K562 (cell line): ENCODE measurements around the gene YOD1. TPM values are rescaled to one million over a fixed set of nuclear protein-coding genes. Genes with fewer than 3 reads are reported as not detected.

Experiments
- ATAC-seq: fragments of 200-7000 bp; cut with Tn5 transposase; 3 replicates; pipeline ENCODE4 v1.9.1; 2020; ENCODE audit warnings: moderate library complexity
- BruUV-seq: library from RNA; stranded (reverse); fragments of 400-500 nt; replicated peaks from 2 replicates; lab custom pipeline; 2021; lab: Mats Ljungman, UMichigan
- CTCF ChIA-PET: fragments of 300-600 bp; formaldehyde crosslinking; extraction: SDS; loops from one replicate; lab custom pipeline; 2021; ENCODE audit warnings: low intra/inter-chr PET ratio; lab: Yijun Ruan, JAX
- POLR2A ChIA-PET: fragments of 300-600, 350-650 bp; sonication (Branson Sonifier 250); formaldehyde crosslinking; extraction: SDS; loops from one replicate; lab custom pipeline; 2021; ENCODE audit warnings: antibody characterized with exemption, inconsistent platforms; lab: Yijun Ruan, JAX
- DNase-seq, 4 experiments: peaks; one replicate each; pipeline versions ENCODE4 v3.0.0 to v3.0.0-alpha.2; 2011 to 2018; ENCODE audit warnings: low spot score in 3 of 4, mixed read lengths in 3 of 4; ENCODE audit errors: extremely low read depth in 1 of 4
- FAIRE-seq: peaks from 2 replicates; lab custom pipeline; 2011; peaks lifted over from hg19 to GRCh38; lab: Jason Lieb, UNC
- H2AFZ ChIP-seq: 2 replicates; pipeline ENCODE4 v1.6.0; 2011; ENCODE audit warnings: low read depth, low read length, control low read depth, inconsistent platforms
- H3K27ac ChIP-seq: fragments of 200-600 bp; 3 replicates; pipeline ENCODE4 v1.8.0; 2011; ENCODE audit warnings: low read depth, mild to moderate bottlenecking, control low read depth, inconsistent platforms, low read length, moderate library complexity, mixed read lengths; ENCODE audit errors: extremely low read depth
- H3K27me3 ChIP-seq, 2 experiments: fragments of 300-600 bp in 1 of 2; 2 replicates in 1 of 2; 3 replicates in 1 of 2; pipeline versions ENCODE4 v1.6.0 to v1.8.0; 2011; ENCODE audit warnings: inconsistent platforms in 2 of 2, low read length in 2 of 2, mild to moderate bottlenecking in 1 of 2, mixed read lengths in 1 of 2, moderate library complexity in 1 of 2; ENCODE audit not compliant: control insufficient read depth in 2 of 2, insufficient read depth in 2 of 2
- H3K36me3 ChIP-seq: fragments of 300-600 bp; 3 replicates; pipeline ENCODE4 v1.8.0; 2011; ENCODE audit warnings: mild to moderate bottlenecking, low read length, inconsistent platforms; ENCODE audit not compliant: control insufficient read depth, insufficient read depth
- H3K4me1 ChIP-seq, 2 experiments: fragments of 200-600 bp in 1 of 2; replicated peaks in 1 of 2; 2 replicates in 1 of 2; 3 replicates in 1 of 2; pipeline versions ENCODE4 v1.5.1 to v1.8.0; 2011; ENCODE audit warnings: inconsistent platforms in 2 of 2, low read length in 2 of 2, mild to moderate bottlenecking in 1 of 2, mixed read lengths in 1 of 2, moderate library complexity in 1 of 2; ENCODE audit not compliant: control insufficient read depth in 2 of 2, insufficient read depth in 2 of 2
- H3K4me2 ChIP-seq: 2 replicates; pipeline ENCODE4 v1.6.1; 2011; ENCODE audit warnings: low read length, control low read depth, inconsistent platforms, mixed read lengths; ENCODE audit not compliant: insufficient read depth
- H3K4me3 ChIP-seq: fragments of 200-600 bp; sonication (generic), shearing (Covaris generic); 2 replicates; pipeline ENCODE4 v1.5.1; 2016; ENCODE audit warnings: control low read depth, inconsistent platforms
- H3K79me2 ChIP-seq: fragments of 200-600 bp; 3 replicates; pipeline ENCODE4 v1.8.0; 2011; ENCODE audit warnings: low read length, inconsistent platforms; ENCODE audit not compliant: control insufficient read depth, insufficient read depth
- H3K9ac ChIP-seq, 2 experiments: 2 replicates each; pipeline versions ENCODE4 v1.6.0 to v1.6.1; 2011; ENCODE audit warnings: low read depth in 2 of 2, low read length in 2 of 2, control low read depth in 1 of 2, inconsistent platforms in 1 of 2, mild to moderate bottlenecking in 1 of 2, mixed read lengths in 1 of 2; ENCODE audit not compliant: insufficient read depth in 1 of 2
- H3K9me1 ChIP-seq: one replicate; pipeline ENCODE4 v1.6.0; 2011; ENCODE audit warnings: inconsistent platforms, mild to moderate bottlenecking, low read length, moderate library complexity; ENCODE audit not compliant: control insufficient read depth, insufficient read depth
- H3K9me3 ChIP-seq: replicated peaks from 2 replicates; pipeline ENCODE4 v1.5.1; 2011; ENCODE audit warnings: low read depth, low read length, inconsistent platforms; ENCODE audit not compliant: control insufficient read depth, insufficient read depth
- H4K20me1 ChIP-seq: replicated peaks from 2 replicates; pipeline ENCODE4 v1.6.1; 2011; ENCODE audit warnings: low read length, inconsistent platforms, mixed read lengths; ENCODE audit not compliant: control insufficient read depth, insufficient read depth
- GABPA ChIP-seq: fragments of 200-800 bp; sonication (Bioruptor generic); conservative IDR thresholded peaks from 2 replicates; pipeline ENCODE4 v1.6.1; 2016; ENCODE audit warnings: low read depth, missing genetic modification characterization, missing compliant biosample characterization
- JUND ChIP-seq, 2 experiments: IDR thresholded peaks; 2 replicates in 1 of 2; 3 replicates in 1 of 2; pipeline ENCODE4 v1.6.1; 2011; ENCODE audit warnings: borderline replicate concordance in 2 of 2, low read depth in 2 of 2, low read length in 2 of 2, improper control_type of control experiment in 1 of 2, missing biosample characterization in 1 of 2, missing genetic modification characterization in 1 of 2, missing genetic modification reagents in 1 of 2
- NR1H2 ChIP-seq: sonication (generic); formaldehyde crosslinking; IDR thresholded peaks from 2 replicates; pipeline ENCODE4 v1.4.0; 2020; ENCODE audit warnings: mild to moderate bottlenecking, missing genetic modification reagents
- RBBP5 ChIP-seq: fragments of 200-600 bp; sonication (generic); IDR thresholded peaks from 2 replicates; pipeline ENCODE4 v1.6.1; 2012; ENCODE audit warnings: borderline replicate concordance, mild to moderate bottlenecking, low read length, control low read depth, inconsistent platforms; ENCODE audit not compliant: insufficient read depth, poor library complexity, severe bottlenecking
- RBM34 ChIP-seq: fragments of 200-400 bp; formaldehyde crosslinking; IDR thresholded peaks from 2 replicates; pipeline ENCODE4 v1.6.1; 2018; ENCODE audit warnings: low read length, borderline replicate concordance; ENCODE audit not compliant: insufficient read depth
- SIN3A ChIP-seq, 2 experiments: fragments of 150-350 bp in 1 of 2; IDR thresholded peaks; 2 replicates each; pipeline ENCODE4 v1.6.1; 2011 to 2016; ENCODE audit warnings: borderline replicate concordance in 2 of 2, low read depth in 2 of 2, low read length in 2 of 2, mild to moderate bottlenecking in 2 of 2, moderate library complexity in 2 of 2; ENCODE audit not compliant: control insufficient read depth in 1 of 2
- ZFX ChIP-seq: sonication (generic); formaldehyde crosslinking; IDR thresholded peaks from 2 replicates; pipeline ENCODE4 v1.8.0; 2022; ENCODE audit warnings: mild to moderate bottlenecking, missing genetic modification reagents, moderate library complexity
- WGBS: fragments of 100-300 bp; shearing (Covaris generic); methylation state at CpG from one replicate; pipeline ENCODE4 v1.1.6; 2016; ENCODE audit warnings: low coverage, mixed read lengths; ENCODE audit not compliant: insufficient coverage; ENCODE audit errors: missing lambda C conversion rate; 5-methylcytosine and 5-hydroxymethylcytosine counted together
- in situ Hi-C: fragments of 300-500 bp; cut with MboI; formaldehyde crosslinking; loops from 4 replicates; pipeline ENCODE4 v1.15.0; 2018; ENCODE audit warnings: inconsistent platforms, mixed read lengths
- intact Hi-C: fragments of 100-400 bp; cut with micrococcal nuclease; formaldehyde crosslinking; loops from 2 replicates; pipeline ENCODE4 v1.14.2; 2022
- polyA plus RNA-seq, 8 experiments: library from polyadenylated mRNA; depleted of rRNA in 4 of 8; stranded (reverse) in 5 of 8; unstranded in 3 of 8; fragments of >200 nt; fragmentation: Nextera tagmentation in 2 of 8; fragmentation: Illumina TruSeq in 1 of 8; extraction: Ambion mirVana in 2 of 8; extraction: Trizol in 1 of 8; gene quantifications; 2 replicates each; pipeline versions ENCODE4 v1.2.1 to v1.2.3, GENCODE V29; 2011 to 2014; ENCODE audit warnings: inconsistent platforms in 1 of 8, missing spikeins in 1 of 8
- total RNA-seq, 7 experiments: library from RNA; depleted of rRNA in 6 of 7; stranded (reverse); fragments of >200 nt in 6 of 7; fragmentation: Illumina TruSeq in 2 of 7; extraction: Trizol in 2 of 7; gene quantifications; 2 replicates each; pipeline versions ENCODE4 v1.2.1 to v1.2.3, GENCODE V29; 2011 to 2021; ENCODE audit warnings: low replicate concordance in 1 of 7
- TF ChIP-seq, protein P1 (sequence below), 2 experiments: fragments of 450-650 bp; IDR thresholded peaks; 2 replicates each; pipeline ENCODE4 v1.6.1; 2018; ENCODE audit warnings: mild to moderate bottlenecking in 2 of 2, low read depth in 1 of 2; ENCODE audit not compliant: partially characterized antibody in 2 of 2
- TF ChIP-seq, protein P2 (sequence below): fragments of 450-650 bp; IDR thresholded peaks from 2 replicates; pipeline ENCODE4 v1.6.1; 2018; ENCODE audit not compliant: partially characterized antibody
- TF ChIP-seq, protein P3 (sequence below), 2 experiments: fragments of 450-650 bp; IDR thresholded peaks; 2 replicates each; pipeline ENCODE4 v1.6.1; 2016

YOD1 gene
- total and polyA plus RNA-seq, 9 of the 15 experiments (the other 6 are each of a cell fraction or from before 2014, with no cell fraction given): 18.2 to 78.1 (median 46.9) TPM

DNA sequence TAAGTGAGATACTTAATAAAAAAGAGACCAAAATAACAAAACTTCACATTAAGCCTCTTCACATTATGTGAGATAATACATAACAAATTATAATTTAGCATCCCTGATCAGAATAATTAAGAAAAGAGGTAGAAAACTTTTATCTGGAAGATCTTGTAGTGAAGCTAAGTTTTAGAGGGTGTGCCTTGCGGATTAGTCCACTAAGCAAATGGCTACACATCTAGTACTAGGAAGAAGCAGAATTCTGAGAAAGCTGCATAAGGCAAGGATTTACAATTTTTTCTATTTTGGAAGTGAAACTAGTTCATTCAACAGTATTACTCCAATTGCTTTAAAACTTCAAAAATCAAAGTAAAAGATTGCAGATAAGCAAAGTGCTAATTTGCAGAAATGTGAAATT lies 3.5 kb downstream of the YOD1 start:
- BruUV-seq: no TSS peak
- no peak for TF ChIP-seq RBBP5
- no peak for TF ChIP-seq SIN3A (IDR thresholded peaks at IDR 0.05; ENCODE audit: borderline replicate concordance in 2 of 2, control insufficient read depth in 1 of 2, low read depth in 2 of 2, low read length in 2 of 2)
- no peak for TF ChIP-seq NR1H2 (CRISPR knock-in tag)
- TF ChIP-seq, protein P1, sequence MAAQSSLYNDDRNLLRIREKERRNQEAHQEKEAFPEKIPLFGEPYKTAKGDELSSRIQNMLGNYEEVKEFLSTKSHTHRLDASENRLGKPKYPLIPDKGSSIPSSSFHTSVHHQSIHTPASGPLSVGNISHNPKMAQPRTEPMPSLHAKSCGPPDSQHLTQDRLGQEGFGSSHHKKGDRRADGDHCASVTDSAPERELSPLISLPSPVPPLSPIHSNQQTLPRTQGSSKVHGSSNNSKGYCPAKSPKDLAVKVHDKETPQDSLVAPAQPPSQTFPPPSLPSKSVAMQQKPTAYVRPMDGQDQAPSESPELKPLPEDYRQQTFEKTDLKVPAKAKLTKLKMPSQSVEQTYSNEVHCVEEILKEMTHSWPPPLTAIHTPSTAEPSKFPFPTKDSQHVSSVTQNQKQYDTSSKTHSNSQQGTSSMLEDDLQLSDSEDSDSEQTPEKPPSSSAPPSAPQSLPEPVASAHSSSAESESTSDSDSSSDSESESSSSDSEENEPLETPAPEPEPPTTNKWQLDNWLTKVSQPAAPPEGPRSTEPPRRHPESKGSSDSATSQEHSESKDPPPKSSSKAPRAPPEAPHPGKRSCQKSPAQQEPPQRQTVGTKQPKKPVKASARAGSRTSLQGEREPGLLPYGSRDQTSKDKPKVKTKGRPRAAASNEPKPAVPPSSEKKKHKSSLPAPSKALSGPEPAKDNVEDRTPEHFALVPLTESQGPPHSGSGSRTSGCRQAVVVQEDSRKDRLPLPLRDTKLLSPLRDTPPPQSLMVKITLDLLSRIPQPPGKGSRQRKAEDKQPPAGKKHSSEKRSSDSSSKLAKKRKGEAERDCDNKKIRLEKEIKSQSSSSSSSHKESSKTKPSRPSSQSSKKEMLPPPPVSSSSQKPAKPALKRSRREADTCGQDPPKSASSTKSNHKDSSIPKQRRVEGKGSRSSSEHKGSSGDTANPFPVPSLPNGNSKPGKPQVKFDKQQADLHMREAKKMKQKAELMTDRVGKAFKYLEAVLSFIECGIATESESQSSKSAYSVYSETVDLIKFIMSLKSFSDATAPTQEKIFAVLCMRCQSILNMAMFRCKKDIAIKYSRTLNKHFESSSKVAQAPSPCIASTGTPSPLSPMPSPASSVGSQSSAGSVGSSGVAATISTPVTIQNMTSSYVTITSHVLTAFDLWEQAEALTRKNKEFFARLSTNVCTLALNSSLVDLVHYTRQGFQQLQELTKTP (IDR thresholded peaks at IDR 0.05; ENCODE audit: low read depth in 1 of 2, partially characterized antibody in 2 of 2): peak in 1 of 2 experiments; percentile 40
- TF ChIP-seq, protein P2, sequence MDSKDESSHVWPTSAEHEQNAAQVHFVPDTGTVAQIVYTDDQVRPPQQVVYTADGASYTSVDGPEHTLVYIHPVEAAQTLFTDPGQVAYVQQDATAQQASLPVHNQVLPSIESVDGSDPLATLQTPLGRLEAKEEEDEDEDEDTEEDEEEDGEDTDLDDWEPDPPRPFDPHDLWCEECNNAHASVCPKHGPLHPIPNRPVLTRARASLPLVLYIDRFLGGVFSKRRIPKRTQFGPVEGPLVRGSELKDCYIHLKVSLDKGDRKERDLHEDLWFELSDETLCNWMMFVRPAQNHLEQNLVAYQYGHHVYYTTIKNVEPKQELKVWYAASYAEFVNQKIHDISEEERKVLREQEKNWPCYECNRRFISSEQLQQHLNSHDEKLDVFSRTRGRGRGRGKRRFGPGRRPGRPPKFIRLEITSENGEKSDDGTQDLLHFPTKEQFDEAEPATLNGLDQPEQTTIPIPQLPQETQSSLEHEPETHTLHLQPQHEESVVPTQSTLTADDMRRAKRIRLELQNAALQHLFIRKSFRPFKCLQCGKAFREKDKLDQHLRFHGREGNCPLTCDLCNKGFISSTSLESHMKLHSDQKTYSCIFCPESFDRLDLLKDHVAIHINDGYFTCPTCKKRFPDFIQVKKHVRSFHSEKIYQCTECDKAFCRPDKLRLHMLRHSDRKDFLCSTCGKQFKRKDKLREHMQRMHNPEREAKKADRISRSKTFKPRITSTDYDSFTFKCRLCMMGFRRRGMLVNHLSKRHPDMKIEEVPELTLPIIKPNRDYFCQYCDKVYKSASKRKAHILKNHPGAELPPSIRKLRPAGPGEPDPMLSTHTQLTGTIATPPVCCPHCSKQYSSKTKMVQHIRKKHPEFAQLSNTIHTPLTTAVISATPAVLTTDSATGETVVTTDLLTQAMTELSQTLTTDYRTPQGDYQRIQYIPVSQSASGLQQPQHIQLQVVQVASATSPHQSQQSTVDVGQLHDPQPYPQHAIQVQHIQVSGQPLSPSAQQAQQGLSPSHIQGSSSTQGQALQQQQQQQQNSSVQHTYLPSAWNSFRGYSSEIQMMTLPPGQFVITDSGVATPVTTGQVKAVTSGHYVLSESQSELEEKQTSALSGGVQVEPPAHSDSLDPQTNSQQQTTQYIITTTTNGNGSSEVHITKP: peak; percentile 54
- TF ChIP-seq GABPA (tag): no peak
- TF ChIP-seq JUND (IDR thresholded peaks at IDR 0.05; ENCODE audit: borderline replicate concordance, low read depth, low read length): no peak
- no peak for TF ChIP-seq JUND (tag; IDR thresholded peaks at IDR 0.05; ENCODE audit: borderline replicate concordance, low read depth, low read length)
- TF ChIP-seq RBM34: no peak
- TF ChIP-seq, protein P3, sequence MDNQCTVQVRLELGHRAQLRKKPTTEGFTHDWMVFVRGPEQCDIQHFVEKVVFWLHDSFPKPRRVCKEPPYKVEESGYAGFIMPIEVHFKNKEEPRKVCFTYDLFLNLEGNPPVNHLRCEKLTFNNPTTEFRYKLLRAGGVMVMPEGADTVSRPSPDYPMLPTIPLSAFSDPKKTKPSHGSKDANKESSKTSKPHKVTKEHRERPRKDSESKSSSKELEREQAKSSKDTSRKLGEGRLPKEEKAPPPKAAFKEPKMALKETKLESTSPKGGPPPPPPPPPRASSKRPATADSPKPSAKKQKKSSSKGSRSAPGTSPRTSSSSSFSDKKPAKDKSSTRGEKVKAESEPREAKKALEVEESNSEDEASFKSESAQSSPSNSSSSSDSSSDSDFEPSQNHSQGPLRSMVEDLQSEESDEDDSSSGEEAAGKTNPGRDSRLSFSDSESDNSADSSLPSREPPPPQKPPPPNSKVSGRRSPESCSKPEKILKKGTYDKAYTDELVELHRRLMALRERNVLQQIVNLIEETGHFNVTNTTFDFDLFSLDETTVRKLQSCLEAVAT (IDR thresholded peaks at IDR 0.05): no peak
- TF ChIP-seq ZFX: no peak

More for the DNA sequence above, 3.5 kb downstream of the YOD1 start:
- Histone ChIP-seq H3K9me1 (no peaks in the 10 kb centered on the region), H3K9me3 (no peaks in the 10 kb centered on the region), H3K27me3 (no peaks in the 10 kb centered on the region), H3K36me3 (peaks cover 75% of the 10 kb centered on the region), H3K4me3 (peak overlapping the region; percentile 92), H3K27ac (no peak overlapping the region), H2AFZ (no peak overlapping the region), H3K4me1 (peaks cover 0 to 46% of the 10 kb centered on the region in 2 experiments), H3K9ac (peak overlapping the region in 1 of 2 experiments; percentile 98; a peak in 2 of 4 replicates), H3K4me2 (peak overlapping the region; percentile 99), H4K20me1 (peaks cover 18% of the 10 kb centered on the region), H3K79me2 (peaks cover 99% of the 10 kb centered on the region)
- in situ Hi-C loops (no loop called here), intact Hi-C loops (loop anchor here (1.0 kb wide), 1 partner anchor 23 kb away; no protein-coding TSS in a partner anchor)
- no peak for DNase-seq
- 0% methylated on average over 1 of the region's 1 CpG for WGBS
- ChIA-PET CTCF (no interaction called here), POLR2A (interaction anchor here (0.7 to 9.8 kb wide), 8 partner anchors 8 to 180 kb away, joined by 3 to 104 read pairs (median 4); partner anchors contain the start of gene C1orf116)
- ATAC-seq: no peak
- no peak for FAIRE-seq
